GF-D8 (cell line): ENCODE data around the gene CNTN4.

Source experiments
- DNase-seq: peaks from one replicate; lab custom pipeline; 2025; lab: John Stamatoyannopoulos, UW

CNTN4 gene

DNA sequence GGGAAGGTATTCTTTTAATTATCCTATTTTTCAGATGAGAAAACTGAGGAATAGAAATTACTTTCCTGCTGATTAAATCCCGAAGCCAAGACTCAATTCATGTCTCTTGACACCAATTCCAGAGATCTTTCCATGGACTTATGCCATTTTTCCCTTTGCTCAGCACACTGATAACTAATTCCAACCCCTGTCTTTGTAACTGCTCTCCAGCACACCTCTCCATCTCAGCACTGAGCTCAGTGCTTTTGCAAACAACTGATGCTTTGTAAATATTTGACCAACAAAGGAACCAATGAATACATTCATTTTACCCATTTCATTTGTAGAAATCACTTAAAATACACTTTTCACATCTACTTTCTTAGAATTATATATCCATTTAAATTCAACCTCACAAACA lies 762.5 kb downstream of the CNTN4 start:
- no peak for DNase-seq

DNA sequence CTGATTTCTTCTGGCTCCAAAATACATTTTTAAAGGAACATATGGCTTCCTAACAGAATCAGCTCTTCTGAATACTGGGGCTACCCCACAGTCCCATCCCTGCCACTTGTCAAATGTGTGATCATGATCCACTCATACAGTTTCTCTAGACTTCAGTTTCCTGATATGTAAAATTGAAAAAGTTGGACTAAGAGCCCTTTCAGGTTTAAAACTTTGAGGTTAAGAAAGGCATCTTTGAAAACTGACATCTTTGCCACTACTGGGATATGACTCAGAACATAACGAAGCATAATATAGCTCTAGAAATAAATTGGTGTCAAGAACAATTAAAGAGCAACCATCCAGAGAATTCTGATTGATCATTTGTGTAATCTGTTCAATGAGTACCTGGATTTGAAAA lies 763.3 kb downstream of the CNTN4 start:
- no peak for DNase-seq

DNA sequence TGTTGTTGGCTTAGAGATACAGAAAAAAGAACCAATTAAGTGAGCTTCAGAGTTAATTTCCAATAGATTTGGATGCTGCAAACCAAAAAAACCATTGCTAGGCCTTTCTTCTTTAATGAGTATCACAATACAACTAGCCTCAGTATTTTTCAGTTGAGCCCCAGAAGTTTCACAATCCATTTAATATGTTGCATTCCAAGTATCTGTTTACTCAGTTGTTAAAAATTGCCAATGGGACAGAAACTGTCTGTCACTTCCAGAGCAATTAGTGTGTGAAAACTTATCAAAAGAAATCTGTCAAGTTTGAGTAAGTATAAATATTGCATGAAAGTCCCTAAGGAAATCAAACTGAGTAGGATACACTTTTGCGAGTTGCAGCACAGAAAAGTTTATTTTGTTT lies 763.7 kb downstream of the CNTN4 start:
- DNase-seq: no peak

DNA sequence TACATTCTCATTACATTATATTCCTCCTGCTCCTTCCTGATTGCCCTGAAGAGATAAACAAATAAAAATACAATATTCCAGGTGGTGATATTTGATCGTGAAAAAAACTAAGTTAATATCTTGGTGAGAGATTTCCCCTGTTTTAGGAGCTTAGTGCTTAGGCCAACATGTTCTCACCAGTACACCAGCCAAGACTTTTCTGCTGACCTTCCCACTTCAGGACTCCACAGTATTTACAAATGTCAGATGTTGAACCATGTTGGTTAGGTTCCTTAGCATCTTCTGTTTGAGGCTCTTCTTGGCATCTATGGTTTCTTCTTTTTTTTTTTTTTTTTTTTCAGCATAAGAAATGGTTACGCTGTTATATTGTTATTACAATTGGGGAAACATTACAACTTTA lies 764.5 kb downstream of the CNTN4 start:
- no peak for DNase-seq

DNA sequence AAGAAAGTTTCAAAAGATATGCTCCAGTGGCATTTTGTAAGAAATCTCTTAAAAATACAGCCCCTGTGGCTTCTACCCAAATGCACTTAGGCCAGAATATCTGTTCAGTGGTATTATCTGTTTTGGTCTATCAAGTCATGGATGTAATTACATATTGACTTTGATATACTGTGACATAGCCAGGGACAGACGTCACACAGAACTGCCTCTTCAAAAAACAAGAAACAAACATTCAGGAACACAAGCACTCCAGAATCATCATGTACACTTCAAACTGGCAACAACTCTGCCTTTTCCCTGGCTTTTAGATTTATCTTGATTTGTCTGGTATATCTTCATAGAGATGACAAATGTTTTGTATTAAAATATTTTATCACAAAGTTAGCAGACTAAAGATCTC lies 771.2 kb downstream of the CNTN4 start:
- DNase-seq: no peak

DNA sequence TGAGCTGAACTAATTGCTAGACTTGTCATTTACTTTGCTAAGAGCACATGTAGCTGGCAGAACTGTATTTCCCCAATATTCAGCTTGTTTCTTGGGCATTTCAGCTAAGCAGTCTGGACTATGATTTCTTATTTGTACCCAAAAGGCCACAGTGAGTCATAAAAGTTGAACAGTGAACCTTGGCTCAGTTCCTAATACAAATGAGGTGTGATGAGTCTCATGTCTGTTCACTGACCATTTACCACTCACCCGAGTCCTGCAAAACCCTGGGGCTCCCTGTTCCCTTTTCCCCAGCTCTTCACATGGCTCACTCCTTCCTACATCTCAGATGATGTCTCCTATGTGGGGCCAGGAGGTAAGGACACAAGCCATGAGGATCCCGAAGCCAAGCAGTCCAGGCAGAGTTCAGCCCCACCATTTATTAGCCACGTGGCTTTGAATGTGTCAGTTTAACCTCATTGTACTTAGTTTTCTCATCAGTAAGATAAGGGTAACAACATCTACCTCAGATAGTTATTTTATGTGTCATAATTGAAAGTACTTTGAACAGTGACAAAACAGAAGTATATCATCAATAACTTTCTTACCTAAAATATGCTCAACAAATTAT lies 772.2 kb downstream of the CNTN4 start:
- no peak for DNase-seq

DNA sequence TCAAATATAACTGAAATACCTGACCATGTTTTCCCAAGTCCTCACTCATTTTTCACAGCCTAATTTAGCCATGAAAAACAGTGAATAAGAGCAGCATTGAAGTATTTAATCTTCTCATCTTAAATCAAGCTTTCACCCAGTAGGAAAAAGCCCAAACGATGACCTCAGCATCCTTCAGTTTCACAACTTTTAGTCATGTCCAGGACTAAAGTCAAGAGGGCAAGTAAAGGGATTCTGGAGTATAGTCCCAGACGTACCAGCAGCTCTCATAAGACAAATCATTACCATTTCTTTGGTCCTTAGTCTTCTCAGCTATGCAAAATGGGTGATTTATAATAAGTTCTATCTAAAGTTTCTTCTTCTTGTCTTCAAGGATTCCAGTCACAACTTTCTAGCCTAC lies 774.2 kb downstream of the CNTN4 start:
- DNase-seq: no peak

DNA sequence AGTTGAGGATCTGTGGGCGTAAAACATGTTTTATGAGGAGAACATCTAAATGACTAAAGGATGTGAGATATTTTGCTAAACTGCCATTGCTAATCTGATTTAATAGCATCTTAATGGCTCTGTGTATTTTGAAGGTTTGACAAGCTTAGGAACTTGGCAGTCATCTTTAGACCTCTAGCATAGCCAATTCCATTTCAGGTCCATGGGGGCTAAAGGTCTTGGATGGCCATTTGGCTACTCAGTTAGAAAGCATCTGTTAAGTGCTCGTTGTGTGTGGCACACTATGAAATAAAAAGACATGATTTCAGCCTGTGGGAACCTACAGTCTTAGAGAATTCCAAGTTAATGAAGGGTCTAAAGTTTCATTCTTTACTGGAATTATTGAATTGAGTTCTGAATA lies 775.3 kb downstream of the CNTN4 start:
- DNase-seq: no peak

DNA sequence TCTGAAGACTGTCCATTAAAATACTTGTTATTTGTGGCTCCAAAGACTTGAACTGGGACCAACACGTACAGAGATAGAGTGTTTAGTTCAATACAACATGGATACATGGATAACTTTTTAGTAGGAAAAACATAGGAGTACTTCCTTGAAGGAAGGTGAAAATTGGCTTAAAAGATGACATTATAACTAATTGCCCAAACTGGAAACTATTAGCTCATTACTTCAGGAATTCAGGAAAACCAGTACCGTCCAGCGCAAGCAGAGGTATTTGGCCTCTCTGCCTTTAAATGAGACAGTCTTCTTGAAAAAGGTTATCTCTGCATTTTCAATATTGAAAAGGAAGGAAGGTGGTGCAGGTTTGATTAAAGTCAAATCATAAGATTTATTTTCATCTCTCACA lies 777.0 kb downstream of the CNTN4 start:
- DNase-seq: no peak

DNA sequence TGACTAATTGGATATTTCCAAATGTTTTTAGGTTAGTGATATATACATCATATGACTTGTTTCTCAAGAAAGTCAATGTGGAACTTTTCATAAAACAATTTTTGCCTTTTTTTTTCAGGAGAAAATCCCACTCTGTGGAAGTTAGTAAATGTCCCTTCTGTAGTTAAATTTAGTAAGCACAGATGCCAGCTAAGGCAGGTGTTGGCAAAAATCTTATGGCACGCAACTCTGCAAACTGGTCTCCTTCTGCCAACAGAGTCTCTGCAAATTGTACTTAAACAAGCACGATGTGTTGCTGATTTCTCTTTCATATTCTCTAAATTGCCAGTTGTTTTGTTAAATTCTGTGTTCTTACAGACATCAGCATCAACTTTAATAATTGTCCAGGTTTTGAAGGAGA lies 777.7 kb downstream of the CNTN4 start:
- DNase-seq: no peak

DNA sequence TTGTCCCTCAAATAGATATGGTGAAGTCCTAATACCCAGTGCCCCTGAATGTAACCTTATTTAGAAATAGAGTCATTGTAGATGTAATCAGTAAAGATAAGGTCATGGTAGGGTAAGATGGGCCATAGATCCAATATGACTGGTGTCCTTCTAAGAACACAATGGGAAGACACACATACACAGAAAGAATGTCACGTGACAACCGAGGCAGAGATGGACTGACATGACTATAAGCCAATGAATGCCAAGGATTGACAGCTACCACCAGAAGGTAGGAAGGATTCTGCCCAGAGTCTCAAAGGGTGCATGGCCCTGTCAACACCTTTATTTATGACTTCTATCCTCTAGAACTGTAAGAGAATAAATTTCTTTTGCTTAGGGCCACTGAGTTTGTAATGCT lies 780.4 kb downstream of the CNTN4 start:
- DNase-seq: no peak

DNA sequence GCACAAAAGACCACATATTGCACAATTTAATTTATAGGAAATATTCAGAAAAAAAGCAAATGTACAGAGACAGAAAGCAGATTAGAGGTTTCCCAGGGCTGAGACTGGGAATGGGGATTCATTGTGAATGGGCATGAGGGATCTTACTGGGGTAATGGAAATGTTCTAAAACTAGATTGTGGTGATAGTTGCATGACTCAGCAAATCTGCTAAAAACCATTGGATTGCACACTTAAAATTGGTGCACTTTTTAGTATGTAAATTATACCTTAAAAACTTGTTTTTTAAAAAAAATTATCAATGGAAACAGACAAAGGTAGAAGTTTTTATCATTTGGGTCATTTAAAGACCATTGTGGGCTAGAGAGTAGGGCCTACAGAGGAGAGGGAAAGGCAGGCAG lies 780.9 kb downstream of the CNTN4 start:
- DNase-seq: no peak

DNA sequence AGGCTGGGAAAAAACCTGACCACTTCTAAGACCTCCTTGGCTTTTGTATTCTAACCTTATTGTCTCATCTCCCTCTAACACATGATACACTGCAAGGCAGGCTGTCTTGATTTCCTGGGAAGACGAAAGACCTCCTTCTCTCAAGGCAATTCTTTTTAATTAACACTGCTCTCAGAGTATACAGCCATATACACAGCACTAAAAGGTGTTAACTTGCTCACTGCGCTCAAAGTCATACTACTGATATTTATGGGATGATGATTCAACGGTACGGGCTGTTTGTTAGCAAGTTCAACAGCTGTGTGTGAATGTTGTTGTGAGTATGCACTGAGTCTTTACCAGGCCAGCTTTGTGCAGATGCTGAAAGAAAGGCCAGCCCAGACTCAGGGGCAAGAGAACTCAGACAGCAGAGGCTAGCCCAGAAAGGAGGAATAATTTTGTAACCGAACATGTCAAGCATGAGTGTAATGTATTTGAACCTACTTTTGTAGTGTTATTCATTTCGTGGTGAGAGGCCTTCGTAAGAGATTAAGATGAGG lies 781.6 kb downstream of the CNTN4 start:
- DNase-seq: no peak

DNA sequence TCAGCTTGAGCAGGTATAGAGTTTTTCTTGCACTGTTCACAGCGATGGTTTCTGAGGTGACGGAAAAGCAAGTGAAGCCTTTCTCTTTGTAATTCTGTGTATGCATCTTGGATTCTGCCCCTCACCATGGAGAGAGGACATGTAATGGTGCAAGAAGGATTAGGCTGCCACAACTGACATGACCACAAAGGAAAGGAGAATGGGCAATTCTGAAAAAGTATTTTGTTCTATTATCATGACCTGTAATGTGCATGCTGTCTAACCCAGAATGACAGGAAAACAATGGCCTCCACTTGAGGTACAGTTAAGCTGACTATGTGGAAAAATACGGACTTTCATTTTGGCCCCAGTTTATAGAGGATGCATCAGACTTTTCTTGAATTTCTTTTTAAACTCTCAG lies 784.6 kb downstream of the CNTN4 start:
- no peak for DNase-seq

DNA sequence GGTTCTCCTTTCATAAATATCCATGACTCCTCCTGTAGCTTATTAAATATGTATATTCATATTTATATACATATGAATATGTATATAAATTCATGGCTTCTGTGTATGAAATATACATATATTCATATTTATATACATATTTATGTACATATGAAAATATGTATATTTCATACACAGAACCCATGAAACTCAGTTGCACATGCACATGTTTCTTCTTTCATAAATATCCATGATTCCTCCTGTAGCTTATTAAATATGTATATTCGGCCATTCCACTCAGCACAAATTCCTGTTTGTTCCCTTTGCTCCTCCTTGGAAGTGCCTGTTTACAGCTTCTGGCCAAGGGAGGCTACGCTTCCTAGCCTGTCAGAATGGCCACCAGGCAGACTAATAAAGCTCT lies 789.9 kb downstream of the CNTN4 start:
- no peak for DNase-seq

DNA sequence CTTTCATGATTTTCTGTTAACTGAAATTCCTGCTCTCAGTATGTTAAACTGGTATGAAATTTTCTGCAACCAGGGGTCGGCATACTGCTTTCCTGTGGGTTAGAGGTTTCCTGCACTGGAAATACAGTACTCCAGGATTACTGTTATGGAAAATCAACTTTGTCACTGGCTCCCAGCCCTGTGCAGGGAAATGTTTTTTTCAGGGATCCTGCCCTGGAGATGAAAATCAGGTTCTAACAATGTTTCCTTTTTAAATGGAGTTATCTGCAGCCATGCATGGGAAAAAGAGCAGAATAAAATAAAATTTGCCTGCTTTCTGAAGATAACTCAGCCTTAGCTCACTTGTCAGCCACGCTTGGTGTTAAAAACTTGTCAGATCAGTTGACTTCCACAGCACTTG lies 791.1 kb downstream of the CNTN4 start:
- DNase-seq: no peak

DNA sequence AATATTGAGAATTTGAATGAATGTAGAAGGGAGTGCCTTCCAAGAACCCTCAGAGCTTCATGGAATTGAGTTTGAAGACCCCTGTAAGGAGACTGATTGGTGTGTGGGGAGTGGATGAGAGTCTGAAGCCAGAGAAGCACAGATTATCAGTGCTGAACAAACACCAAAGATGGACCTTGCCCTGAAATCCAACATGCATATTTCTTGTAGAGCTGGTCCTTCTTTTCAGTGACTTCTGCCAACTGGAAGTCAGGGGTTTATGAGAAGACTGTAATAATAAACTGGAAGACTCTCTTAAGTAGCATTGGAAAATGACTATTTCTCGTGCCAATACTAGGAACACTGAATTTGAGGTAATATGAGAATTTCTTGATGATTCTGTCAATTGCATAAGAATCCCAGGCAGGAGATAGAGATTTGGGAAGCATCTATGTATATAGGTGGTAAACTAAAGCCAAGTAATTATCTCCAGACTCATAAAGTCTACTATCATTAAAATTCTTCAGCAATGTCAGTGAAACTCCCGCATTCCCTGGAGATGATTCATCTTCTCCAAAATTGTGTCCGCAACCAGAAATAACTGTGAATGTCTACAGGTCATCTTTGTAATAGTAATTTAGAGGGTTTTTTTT lies 797.8 kb downstream of the CNTN4 start:
- no peak for DNase-seq

DNA sequence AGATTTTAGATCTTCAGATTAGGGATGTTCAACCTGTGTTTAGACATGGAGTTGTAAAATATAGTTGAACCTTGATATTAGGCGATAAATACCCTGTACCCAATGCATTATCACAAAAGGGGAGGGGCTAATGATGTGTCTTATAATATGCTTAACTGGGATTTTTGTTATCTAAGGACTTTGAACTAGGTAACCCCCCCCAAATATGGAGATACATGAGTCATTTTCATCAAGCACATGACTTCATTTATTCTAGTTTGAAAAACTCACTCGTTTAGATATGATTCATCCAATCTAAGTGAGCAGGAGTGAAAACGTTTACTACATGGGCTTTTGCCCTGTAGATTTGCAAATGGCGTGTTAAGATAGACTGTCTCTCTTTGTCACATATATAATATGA lies 799.2 kb downstream of the CNTN4 start:
- no peak for DNase-seq

DNA sequence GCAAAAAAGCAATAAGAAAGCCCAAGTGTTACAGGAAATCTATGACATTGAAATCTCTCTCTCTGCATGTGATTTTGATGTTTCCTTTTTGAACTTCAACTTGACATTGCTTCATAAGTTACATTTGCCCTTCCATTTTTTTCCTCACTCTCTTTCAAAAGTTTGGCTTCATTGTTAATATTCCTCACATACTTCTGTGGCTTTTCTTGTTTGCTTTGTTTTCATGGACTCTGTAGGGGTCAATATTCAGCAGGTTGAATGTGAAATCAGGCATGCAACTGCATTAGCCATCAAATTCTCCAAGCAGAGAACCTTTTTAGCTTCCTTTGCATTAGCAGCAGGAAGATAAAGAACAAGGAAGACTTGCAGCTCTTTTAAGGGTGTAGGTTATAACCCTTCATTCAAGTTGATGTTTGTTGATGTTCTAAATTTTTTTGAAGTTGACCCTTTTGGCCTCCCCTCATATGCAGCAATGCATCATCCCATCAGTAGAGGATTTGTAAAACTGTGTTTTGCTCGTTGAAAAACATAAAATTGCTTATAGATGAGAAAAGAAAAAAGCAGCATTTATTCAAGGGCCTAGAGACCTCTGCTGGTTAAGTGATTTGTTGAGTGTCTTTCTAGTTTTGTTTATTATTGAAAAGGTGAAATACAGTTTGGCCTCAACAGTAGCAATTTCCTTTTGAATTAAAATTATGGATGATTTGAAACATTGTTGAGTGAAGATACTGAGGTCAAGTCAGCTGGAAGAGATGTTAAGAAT lies 800.1 kb downstream of the CNTN4 start:
- no peak for DNase-seq

DNA sequence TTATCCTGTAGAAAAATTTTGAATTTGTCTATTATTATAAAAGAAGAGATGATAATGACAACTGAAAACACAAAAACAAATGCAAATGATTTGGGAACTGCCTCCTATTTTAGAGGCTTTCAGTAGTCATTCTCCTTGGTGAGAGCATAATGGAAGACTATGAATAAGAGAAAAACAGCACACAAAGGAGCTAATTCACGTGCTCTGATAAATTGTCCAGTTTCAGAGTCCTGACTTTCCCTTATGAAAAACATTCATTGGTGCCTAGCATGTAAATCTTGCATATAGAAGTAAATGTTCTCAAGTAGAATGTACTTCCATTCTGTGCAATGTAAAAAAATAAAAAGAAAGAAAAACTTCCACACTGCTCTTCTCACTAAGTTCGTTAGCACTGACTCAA lies 805.4 kb downstream of the CNTN4 start:
- DNase-seq: no peak

DNA sequence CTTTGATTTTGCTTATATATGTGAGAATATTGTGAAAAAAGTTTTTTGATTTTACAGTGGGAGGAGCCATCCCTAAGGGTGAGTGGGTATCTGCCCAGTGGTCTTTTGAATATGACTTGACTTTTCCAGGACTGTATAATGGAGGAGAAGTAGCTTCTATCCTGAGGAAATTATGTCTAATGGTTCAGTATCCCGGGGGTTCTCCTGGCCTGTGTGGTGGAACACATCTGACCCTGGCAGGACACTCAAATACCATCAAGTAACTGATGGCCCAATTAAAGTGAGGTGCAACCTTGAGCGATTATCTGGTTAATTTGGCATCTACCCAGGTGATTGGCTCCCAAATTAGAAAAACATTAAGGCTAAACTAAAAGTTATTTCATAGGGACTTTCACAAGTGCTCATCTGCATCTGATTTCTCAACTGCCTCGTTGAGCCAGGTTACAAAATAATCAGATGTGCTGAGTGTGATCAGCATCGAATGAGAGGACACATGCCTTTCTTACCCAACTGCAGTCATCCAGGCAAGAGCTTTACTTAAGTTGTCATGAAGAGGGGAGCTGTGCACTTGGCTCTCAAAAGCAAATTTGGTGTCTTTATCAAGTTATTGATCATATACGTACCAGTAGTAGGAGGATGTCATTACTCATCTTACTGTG lies 810.2 kb downstream of the CNTN4 start:
- DNase-seq: no peak

DNA sequence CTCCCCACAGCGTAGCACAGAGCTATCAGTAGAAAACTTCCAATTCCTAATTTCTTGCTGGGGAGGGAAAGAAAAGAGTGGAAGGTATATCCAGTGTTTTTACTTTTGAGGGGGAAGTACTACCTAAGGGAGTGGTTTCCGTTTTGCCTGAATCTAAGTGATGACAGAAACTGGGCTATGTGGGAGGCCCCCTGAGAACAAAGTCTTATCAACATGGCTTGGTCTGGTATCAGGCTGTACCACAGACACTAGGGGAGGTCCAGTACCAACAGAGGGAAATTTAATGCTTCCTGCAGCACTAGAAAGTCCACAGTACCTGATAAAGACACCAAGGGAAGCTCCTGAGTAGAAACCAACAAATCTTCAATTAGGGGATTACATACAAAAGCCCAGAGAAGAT lies 812.3 kb downstream of the CNTN4 start:
- no peak for DNase-seq

DNA sequence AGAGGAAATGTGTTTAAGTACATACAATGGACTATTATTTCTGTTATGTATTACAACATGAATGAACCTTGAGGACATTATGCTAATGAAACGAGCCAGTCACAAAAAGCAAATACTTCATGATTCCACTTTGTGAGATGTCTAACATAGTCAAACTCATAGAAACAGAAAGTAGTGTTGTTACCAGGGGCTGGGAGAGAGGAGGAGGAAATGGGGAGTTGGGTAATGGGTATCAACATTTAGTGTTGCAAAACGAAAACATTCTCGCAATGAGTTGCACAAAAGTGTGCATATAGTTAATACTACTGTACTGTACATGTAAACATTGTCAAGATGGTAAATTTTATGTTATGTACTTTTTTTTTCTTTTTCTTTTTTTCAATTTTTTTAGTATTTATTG lies 817.2 kb downstream of the CNTN4 start:
- DNase-seq: no peak
